ENCODE data around the gene MIEN1. TPM values are rescaled to one million over a fixed set of nuclear protein-coding genes. Genes with fewer than 3 reads are reported as not detected.

The MIEN1 gene
- total and polyA plus RNA-seq, 2 of the 13 experiments (the other 11 are each of a cell fraction or from before 2014, with no cell fraction given) = 40.6 to 56.6 TPM

- no peak for TF ChIP-seq ATAD3A (CRISPR knock-in tag; IDR thresholded peaks at IDR 0.05)
- no peak for TF ChIP-seq ZZZ3 (CRISPR knock-in tag; IDR thresholded peaks at IDR 0.05; ENCODE audit: borderline replicate concordance)
- TF ChIP-seq HNRNPL (IDR thresholded peaks at IDR 0.05; ENCODE audit: low read depth, low read length) = no peak
- TF ChIP-seq AKNA (CRISPR knock-in tag; IDR thresholded peaks at IDR 0.05; ENCODE audit: borderline replicate concordance) = no peak
- TF ChIP-seq, protein P1, sequence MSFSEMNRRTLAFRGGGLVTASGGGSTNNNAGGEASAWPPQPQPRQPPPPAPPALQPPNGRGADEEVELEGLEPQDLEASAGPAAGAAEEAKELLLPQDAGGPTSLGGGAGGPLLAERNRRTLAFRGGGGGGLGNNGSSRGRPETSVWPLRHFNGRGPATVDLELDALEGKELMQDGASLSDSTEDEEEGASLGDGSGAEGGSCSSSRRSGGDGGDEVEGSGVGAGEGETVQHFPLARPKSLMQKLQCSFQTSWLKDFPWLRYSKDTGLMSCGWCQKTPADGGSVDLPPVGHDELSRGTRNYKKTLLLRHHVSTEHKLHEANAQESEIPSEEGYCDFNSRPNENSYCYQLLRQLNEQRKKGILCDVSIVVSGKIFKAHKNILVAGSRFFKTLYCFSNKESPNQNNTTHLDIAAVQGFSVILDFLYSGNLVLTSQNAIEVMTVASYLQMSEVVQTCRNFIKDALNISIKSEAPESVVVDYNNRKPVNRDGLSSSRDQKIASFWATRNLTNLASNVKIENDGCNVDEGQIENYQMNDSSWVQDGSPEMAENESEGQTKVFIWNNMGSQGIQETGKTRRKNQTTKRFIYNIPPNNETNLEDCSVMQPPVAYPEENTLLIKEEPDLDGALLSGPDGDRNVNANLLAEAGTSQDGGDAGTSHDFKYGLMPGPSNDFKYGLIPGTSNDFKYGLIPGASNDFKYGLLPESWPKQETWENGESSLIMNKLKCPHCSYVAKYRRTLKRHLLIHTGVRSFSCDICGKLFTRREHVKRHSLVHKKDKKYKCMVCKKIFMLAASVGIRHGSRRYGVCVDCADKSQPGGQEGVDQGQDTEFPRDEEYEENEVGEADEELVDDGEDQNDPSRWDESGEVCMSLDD (CRISPR knock-in tag; IDR thresholded peaks at IDR 0.05; ENCODE audit: borderline replicate concordance) = peak; percentile 34; the same call in 1 of the 2 replicates
- peak; percentile 52; the same call in 1 of the 2 replicates for TF ChIP-seq ZNF329 (CRISPR knock-in tag; IDR thresholded peaks at IDR 0.05; ENCODE audit: low read depth)
- no peak for TF ChIP-seq TOPORS (CRISPR knock-in tag; IDR thresholded peaks at IDR 0.05)
- TF ChIP-seq NPAS2 (CRISPR knock-in tag; IDR thresholded peaks at IDR 0.05; ENCODE audit: borderline replicate concordance) = no peak
- TF ChIP-seq ATF7 (IDR thresholded peaks at IDR 0.05) = no peak
- TF ChIP-seq ATF7 (CRISPR knock-in tag; IDR thresholded peaks at IDR 0.05) = no peak; the same call in 1 of the 2 replicates
- no peak for TF ChIP-seq SP140L (CRISPR knock-in tag; IDR thresholded peaks at IDR 0.05; ENCODE audit: borderline replicate concordance)
- peak; percentile 72 for TF ChIP-seq ZFY (CRISPR knock-in tag; IDR thresholded peaks at IDR 0.05)
- TF ChIP-seq, protein P2, sequence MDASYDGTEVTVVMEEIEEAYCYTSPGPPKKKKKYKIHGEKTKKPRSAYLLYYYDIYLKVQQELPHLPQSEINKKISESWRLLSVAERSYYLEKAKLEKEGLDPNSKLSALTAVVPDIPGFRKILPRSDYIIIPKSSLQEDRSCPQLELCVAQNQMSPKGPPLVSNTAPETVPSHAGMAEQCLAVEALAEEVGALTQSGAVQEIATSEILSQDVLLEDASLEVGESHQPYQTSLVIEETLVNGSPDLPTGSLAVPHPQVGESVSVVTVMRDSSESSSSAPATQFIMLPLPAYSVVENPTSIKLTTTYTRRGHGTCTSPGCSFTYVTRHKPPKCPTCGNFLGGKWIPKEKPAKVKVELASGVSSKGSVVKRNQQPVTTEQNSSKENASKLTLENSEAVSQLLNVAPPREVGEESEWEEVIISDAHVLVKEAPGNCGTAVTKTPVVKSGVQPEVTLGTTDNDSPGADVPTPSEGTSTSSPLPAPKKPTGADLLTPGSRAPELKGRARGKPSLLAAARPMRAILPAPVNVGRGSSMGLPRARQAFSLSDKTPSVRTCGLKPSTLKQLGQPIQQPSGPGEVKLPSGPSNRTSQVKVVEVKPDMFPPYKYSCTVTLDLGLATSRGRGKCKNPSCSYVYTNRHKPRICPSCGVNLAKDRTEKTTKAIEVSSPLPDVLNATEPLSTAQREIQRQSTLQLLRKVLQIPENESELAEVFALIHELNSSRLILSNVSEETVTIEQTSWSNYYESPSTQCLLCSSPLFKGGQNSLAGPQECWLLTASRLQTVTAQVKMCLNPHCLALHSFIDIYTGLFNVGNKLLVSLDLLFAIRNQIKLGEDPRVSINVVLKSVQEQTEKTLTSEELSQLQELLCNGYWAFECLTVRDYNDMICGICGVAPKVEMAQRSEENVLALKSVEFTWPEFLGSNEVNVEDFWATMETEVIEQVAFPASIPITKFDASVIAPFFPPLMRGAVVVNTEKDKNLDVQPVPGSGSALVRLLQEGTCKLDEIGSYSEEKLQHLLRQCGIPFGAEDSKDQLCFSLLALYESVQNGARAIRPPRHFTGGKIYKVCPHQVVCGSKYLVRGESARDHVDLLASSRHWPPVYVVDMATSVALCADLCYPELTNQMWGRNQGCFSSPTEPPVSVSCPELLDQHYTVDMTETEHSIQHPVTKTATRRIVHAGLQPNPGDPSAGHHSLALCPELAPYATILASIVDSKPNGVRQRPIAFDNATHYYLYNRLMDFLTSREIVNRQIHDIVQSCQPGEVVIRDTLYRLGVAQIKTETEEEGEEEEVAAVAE (CRISPR knock-in tag; IDR thresholded peaks at IDR 0.05; ENCODE audit: borderline replicate concordance) = no peak
- TF ChIP-seq ZNF556 (CRISPR knock-in tag; IDR thresholded peaks at IDR 0.05; ENCODE audit: borderline replicate concordance) = no peak
- TF ChIP-seq KLF11 (CRISPR knock-in tag; IDR thresholded peaks at IDR 0.05) = no peak
- no peak for TF ChIP-seq ZNF841 (CRISPR knock-in tag; IDR thresholded peaks at IDR 0.05; ENCODE audit: borderline replicate concordance)
- no peak for TF ChIP-seq RAD21 (CRISPR knock-in tag; IDR thresholded peaks at IDR 0.05)
- no peak for TF ChIP-seq FLYWCH1 (CRISPR knock-in tag; IDR thresholded peaks at IDR 0.05)
These were observed 10.2 kb upstream of the MIEN1 start (continued) for GRCh38 chr17:39740357-39741111.

Data from HepG2 (cell line).